ENCODE results near the gene ITIH4.

ITIH4 gene

GRCh38 chr3:52798376-52798977, 32.0 kb downstream of the ITIH4 start:
- DNase-seq (ENCODE audit: low read depth): no peak

GRCh38 chr3:52796411-52796810, 34.1 kb downstream of the ITIH4 start:
- DNase-seq (ENCODE audit: low read depth): no peak

- no peak for DNase-seq (ENCODE audit: low read depth)
These were observed 35.1 kb downstream of the ITIH4 start for GRCh38 chr3:52795298-52795900.

GRCh38 chr3:52794612-52795099, 35.8 kb downstream of the ITIH4 start, which contains the start of gene ITIH3:
Gene ITIH3, plus strand, starts transcription at chr3:52794796. Its CDS starts 8 bp downstream, at chr3:52794804.
- DNase-seq (ENCODE audit: low read depth): no peak

DNA sequence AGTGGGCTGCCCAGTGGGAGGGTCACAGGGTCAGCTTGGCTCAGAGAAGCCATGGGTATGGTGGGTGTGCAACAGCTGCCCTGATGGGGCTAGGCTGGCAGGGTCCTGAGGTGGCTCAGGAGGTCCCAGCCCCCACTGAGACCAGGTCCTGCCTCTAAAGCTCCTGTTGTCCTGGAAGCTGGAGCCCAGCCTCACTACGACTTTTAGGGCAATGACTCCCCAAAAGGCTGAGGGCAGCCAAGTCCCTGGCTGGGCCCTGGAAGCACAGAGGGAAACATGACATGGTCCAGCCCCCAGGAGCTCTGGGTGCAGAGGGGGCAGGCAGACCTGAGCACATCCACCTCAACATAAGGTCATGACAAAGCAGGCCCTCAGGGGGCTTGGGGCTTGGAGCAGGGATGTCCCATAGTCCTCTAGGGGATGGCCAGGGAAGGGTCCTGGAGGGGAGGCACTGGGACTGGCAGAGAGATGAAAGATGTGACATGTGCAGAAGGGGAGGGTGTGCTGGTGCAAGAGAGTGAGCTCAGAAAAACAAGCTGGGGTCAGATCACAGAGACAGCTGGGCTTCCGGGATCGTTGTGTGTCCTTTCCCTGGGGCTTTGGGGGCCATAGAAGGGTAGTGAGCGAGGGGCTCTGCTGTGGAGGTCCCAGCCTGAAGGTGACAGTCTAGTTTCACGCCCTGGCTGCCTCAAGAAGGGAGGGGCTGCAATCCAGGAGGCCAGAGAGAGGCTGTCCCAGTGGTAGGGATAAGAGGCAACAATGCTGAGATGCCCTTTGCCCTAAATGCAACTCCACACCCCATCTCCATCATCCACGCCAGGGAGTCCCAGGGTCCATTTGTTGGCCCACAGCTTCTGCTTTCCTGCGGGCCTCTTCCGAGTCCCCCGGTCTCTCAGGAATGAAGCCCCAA, 36.5 kb downstream of the ITIH4 start:
- no peak for DNase-seq (ENCODE audit: low read depth)

DNA sequence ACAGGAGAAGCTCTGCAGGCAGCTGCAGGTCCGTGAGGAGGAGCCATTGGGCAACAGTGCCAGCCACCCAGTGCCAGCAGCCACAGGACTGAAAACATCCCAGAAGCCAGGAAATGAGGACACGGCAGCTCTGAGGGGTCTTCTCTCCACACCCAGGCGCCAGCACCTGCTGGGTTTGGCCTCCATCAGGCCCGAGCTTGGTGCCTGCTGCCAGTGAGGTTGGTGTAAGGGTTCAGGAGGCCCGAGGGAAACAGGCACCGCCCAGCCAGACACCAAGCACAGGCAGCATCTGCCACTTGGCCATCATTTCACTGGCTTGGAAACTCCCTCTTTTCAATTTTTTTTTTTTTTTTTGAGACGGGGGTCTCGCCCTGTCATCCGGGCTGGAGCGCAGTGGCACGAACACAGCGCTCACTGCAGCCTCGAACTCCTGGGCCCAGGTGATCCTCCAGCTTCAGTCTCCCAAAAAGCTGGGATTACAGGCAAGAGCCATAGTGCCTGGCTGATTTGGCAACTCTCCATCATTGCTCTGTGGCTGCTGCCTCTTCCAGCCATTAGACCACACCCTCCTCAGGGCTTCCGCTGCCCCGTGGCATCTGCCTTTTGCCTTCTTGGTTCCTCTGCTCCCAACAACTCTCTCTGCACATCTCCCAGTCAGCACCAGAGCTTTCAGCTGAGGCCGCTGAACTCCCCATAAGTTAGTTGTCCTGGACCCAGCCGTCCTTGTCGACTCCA, 37.3 kb downstream of the ITIH4 start:
- DNase-seq (ENCODE audit: low read depth): no peak

- DNase-seq (ENCODE audit: low read depth): no peak
These were observed 38.1 kb downstream of the ITIH4 start for GRCh38 chr3:52792413-52792812.

DNA sequence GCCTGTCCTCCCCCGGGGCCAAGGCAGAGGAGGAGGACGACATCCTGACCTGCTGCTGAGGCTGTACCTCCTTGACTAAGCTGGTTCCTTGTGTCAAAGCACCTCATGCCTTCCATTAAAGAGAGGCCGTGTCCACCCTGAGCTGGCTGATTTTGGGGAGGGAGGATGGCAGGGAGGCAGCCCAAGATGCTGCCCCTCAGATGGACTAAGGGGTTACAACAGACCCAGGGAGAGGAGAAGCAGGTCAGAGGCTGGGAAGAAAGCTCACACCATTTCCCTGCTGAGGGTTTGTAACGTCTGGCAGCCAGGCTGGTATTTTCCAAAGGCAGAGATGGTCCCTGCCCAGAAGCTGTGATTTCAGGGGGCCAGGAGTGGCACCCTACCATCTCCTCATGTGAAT, 38.5 kb downstream of the ITIH4 start:
- DNase-seq (ENCODE audit: low read depth): no peak

GRCh38 chr3:52791366-52791765, 39.1 kb downstream of the ITIH4 start:
- no peak for DNase-seq (ENCODE audit: low read depth)

- DNase-seq (ENCODE audit: low read depth): no peak
These were observed 39.7 kb downstream of the ITIH4 start for GRCh38 chr3:52790741-52791140.

- no peak for DNase-seq (ENCODE audit: low read depth)
These were observed 40.1 kb downstream of the ITIH4 start for GRCh38 chr3:52790337-52790736.

DNA sequence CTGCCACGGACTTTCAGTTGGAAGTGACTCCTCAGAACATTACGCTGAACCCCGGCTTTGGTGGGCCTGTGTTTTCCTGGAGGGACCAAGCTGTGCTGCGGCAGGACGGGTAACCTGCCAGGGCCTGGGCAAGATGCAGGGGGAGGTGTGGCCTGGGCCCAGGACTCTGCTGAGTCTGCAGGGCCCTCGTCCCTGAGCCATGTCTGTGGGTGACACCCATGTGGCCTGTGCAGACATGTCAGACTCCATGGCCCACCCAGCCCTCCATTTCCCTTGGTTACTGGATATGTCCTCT, 40.8 kb downstream of the ITIH4 start:
- no peak for DNase-seq (ENCODE audit: low read depth)

DNA sequence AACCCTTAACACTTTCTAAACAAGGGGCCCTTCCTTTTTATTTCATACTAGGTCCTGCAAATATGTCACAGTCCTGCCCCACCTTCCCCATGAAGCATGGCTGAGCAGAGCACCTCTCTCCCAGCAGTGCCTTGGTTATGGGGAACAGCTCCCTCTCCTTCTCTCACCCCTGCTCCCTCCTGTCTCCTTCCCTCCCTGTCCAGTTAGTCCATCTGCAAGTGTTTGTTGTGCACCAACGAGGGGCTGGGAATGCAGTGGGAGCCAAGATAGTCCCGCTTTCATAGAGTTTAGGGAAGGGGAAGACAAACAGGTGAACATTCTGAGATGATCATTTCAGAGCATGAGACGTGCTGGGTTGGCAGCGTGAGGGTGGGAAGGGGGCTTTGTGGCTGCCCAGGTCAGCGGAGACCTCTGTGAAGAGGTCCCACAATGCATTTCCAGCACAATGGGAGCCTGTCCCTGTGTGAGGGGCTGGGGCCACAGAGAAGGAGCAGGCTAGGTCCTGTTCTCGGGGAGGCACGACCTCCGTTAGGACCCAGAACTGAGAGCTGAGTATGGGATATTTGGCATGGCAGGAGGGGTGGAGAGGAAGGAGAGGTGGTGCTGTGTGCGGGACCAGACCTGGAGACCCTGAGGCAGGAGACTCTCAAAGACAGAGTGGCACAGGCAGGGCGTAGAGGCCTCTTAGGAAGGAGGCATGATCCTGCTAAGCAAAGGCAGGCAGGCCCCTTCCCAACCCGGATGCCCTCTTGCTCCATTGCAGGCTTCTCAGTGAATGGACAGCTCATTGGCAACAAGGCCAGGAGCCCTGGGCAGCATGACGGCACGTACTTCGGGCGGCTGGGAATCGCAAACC, 41.4 kb downstream of the ITIH4 start:
- DNase-seq (ENCODE audit: low read depth): no peak

DNA sequence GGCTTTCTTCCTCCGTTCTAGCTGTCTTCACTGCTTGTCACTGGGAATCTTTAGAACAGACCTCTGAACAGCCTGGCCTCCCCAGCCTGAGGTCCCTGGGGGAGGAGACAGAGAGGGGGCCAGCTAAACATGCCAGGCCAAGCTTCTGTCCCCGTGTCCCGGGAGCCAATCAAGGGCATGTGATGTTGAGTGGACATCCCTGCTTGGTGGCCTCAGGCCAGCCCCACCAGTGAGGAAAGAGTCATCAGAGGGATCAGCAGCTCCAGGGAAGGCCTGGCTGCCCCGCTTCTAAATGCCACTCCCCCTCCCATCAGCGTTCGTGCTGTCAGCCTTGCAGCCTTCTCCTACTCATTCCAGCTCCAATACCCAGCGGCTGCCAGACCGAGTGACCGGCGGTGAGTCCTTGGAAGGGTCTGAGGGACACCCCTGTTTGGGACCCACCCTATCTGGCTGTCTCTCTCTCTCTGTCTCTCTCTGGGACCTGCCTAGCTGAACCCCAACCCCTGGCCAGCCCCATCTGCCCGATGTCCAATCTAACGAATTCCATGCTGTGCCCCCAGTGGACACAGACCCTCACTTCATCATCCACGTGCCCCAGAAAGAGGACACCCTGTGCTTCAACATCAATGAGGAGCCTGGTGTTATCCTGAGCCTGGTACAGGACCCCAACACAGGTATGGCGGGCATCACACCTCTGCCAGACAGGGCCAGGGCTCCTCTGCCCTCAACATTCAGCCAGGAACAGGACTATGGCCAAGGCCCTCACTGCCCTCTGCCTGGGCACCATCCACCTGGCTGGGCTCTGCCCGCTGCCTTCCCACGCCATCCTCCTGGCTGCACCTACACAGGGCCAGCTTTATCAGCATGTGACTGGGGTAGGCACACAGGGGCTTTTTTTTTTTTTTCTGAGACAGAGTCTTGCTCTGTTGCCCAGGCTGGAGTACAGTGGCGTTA, 42.5 kb downstream of the ITIH4 start:
- DNase-seq (ENCODE audit: low read depth): no peak

- DNase-seq (ENCODE audit: low read depth): no peak
These were observed 43.2 kb downstream of the ITIH4 start for GRCh38 chr3:52787246-52787645.

DNA sequence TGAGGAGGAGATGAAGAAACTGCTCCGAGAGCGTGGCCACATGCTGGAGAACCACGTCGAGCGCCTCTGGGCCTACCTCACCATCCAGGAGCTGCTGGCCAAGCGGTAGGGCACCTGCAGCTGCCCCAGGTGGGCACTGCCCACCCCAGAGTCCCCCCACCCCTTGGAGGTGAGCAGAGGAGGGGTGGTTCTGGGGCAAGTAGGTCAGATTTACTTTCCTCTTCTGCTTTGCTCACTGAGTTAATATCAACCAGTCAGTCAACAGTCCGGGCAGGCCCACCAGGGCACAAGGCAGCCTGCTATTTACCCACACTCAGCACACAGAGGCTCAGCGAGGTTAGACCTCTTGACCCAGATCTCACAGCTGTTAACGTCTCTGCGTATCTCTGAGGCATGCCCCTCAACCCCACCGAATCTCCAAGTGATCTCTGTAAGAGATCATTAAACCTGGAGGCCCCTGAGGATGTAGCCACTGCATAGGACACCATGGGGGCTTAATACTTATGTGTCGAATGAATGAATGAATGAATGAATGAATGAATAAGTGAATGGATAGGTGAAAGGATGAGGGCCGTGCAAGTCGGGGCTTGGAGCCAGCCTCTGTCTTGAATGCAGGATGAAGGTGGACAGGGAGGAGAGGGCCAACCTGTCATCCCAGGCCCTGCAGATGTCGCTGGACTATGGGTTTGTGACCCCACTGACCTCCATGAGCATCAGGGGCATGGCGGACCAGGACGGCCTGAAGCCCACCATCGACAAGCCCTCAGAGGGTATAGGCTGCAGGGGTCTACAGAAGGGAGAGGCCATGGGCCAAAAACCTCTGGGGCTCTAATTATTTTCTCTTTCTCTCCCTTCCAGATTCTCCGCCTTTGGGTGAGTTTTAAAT, 43.9 kb downstream of the ITIH4 start:
- no peak for DNase-seq (ENCODE audit: low read depth)

DNA sequence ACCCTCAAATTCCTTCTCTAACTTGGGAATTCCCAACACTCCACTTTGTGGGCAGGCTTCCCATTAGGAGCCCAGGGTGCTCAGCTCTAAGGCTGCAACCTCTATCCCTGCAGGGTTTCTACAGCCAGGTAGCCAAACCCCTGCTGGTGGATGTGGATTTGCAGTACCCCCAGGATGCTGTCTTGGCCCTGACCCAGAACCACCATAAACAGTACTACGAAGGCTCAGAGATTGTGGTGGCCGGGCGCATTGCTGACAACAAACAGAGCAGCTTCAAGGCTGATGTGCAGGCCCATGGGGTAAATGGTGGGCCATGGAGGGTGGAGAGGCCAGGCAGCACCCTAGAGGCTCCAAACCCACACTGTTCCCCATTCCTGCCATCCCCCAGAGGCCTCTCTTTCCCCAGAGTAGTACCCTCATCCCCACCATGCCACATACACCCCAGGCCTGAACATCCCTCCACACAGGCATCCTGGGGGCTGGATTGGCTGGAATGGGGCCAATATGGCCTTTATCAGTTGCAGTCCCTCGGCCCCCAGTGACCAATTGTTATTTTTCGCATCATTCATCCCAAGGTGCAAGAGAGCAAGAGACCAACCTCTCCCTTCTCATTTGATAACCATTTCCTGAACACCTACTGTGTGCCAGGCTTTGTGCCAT, 45.4 kb downstream of the ITIH4 start:
- no peak for DNase-seq (ENCODE audit: low read depth)

DNA sequence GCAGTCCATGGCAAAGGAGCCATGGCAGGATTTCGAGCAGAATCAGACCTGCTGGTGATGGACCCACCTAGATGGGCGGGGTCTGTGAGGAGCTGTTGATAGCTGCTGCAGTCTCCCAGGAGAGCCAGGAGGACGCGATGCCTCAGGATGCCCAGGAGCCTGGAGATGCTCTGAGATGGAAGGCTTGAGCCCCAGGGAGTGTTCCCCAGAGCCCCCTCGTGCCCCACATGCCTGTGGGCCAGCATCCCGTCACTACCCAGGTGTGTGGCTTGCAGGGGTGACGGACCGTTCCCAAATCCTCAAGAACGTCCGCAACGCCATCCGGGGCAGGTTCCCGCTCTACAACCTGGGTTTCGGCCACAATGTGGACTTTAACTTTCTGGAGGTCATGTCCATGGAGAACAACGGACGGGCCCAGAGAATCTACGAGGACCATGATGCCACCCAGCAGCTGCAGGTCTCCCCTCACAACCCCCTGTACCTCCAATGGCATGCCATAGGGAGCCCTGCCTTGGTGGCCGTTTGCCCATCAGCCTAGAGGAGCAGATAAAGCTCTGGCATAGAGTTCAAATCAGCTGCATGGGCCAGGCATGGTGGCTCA, 46.4 kb downstream of the ITIH4 start:
- no peak for DNase-seq (ENCODE audit: low read depth)
